Daoy (cell line): ENCODE results near the gene KIRREL3. TPM values are rescaled to one million over a fixed set of nuclear protein-coding genes. Genes with fewer than 3 reads are reported as not detected.
A peak's percentile ranks its signal among the peaks of the same experiment; 100 is the strongest.

Experiments
- DNase-seq: peaks from one replicate; pipeline ENCODE4 v3.0.0-alpha.2; 2015; ENCODE audit warnings: low read depth
- total RNA-seq: library from RNA; depleted of rRNA; stranded (reverse); fragments of >200 nt; shearing (Covaris generic); gene quantifications from 2 replicates; pipeline ENCODE4 v1.2.3, GENCODE V29; 2014

The KIRREL3 gene
- total RNA-seq, 1 experiment from 2014 or later = 2.4 TPM

GRCh38 chr11:126444072-126444471 lies 556.5 kb downstream of the KIRREL3 start:
- DNase-seq = peak; percentile 28

DNA sequence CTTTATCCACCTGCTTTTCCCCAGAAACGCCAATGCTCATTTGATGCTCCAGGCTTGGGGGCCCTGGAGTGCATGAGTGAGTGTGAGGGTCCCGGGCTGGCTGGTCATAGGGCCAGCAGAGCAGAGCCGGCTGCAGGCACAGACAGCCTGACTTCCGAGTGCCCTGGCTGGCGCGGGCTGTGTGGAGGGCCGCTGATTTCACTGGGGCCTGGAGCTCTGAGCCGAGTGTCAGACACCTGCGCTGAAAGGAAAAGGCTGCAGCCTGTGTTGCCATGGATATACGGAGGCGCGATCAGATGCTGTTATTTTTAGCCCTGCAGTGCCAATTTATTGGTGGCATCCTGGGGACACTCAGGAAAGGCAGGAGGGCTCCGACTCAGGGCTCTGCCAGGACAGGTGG lies 557.5 kb downstream of the KIRREL3 start:
- DNase-seq = no peak

DNA sequence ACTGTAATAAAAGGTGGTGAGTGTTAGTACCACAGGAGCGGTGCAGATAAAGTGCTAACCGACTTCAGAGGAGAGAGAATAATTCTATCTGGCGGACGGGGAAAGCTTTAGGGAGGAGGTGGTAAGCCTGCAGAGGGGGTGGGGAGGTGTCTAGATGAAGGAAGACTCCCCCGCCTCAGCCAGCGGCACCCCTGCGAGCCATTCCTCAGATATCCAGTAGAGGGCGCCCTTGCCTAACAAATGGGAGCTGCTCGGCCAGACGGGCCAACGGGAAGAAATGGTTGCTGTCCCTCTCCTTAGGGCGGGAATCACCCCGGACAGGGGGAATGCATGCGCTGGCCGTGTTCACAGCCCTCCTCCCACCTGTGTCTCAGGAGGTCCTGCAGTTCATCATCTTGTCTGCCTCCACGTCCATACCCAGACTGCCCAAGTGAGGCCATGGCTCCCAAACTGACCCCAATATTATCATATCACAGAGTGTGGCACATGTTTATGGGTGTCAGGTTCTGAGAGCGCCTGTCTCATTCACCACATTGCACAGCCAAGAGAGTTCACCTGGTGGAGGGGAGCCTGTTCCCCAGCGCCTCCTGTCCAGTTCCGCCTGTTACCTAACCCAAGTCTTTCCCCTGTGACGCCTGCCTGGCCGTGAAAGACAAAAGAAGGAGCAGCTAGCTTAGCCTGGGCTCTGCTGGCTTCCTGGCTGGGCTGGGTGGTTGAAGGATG lies 559.6 kb downstream of the KIRREL3 start:
- peak; percentile 79 for DNase-seq

DNA sequence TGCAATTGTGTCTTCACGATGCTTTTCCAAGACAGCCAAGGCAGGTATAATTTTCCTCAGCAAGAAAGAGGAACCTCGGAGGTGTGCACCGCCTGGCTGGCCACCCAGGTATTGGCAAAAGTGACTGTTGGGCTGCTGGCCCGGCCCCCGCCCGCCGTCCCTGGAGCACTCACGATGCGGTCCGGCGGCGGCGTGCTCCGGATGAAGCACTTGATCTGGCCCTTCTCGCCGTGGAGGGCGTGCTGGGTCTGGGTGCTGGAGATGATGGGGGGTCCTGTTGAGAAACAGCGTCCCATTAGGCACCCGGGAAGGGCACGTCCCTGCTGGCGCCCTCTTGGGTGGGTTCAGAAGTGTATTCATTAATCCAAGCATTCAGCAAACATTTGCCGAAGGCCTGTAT lies 560.3 kb downstream of the KIRREL3 start:
- no peak for DNase-seq

- no peak for DNase-seq
Measured at GRCh38 chr11:126438691-126439090, 561.9 kb downstream of the KIRREL3 start.

GRCh38 chr11:126438272-126438671 lies 562.3 kb downstream of the KIRREL3 start:
- DNase-seq = no peak

- DNase-seq = no peak
Measured at GRCh38 chr11:126437731-126438130, 562.8 kb downstream of the KIRREL3 start.

GRCh38 chr11:126436209-126436755 lies 564.3 kb downstream of the KIRREL3 start:
- no peak for DNase-seq

GRCh38 chr11:126434950-126435335 lies 565.6 kb downstream of the KIRREL3 start:
- peak; percentile 31 for DNase-seq

- no peak for DNase-seq
Measured at GRCh38 chr11:126433989-126434949, 566.3 kb downstream of the KIRREL3 start.

- no peak for DNase-seq
Measured at GRCh38 chr11:126433244-126433846, 567.2 kb downstream of the KIRREL3 start.

DNA sequence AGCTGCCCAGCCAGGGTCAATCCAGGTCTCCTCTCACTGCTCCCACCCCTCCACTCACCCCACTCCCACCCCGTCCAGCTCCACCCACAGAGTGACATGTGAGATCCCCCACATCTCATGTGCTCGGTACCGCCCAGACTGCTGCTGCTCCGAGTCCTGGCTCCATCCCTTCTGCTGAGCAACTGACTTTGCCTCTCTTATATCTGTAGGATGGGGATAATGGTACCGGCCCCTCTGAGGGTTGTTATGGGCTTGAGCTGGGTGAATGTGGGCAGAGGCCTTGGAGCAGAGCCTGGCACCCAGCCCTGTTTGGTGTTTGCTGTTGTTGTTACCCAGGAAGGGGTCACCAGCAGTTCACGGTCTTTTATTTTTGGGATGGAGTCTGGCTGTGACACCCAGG lies 568.0 kb downstream of the KIRREL3 start:
- no peak for DNase-seq

DNA sequence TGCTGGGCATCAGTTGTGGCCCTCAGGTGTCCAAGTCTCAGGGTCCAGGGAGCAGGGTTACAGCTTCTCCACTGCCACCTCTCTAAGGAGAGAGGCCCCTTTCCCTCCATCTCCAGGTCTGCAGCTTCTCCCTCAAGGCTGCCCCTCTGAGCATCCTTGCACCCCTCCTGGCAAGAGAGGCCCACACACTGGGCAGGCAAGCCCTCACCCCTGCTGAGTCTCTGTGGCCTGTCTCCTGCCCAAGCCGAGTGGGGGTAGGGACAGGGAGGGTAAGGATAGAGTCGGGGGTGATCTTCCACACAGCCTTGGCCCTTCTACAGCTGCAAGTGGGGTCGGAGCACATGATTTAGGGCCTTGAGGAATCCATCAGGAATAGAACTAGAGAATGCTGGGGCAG lies 568.5 kb downstream of the KIRREL3 start:
- no peak for DNase-seq

DNA sequence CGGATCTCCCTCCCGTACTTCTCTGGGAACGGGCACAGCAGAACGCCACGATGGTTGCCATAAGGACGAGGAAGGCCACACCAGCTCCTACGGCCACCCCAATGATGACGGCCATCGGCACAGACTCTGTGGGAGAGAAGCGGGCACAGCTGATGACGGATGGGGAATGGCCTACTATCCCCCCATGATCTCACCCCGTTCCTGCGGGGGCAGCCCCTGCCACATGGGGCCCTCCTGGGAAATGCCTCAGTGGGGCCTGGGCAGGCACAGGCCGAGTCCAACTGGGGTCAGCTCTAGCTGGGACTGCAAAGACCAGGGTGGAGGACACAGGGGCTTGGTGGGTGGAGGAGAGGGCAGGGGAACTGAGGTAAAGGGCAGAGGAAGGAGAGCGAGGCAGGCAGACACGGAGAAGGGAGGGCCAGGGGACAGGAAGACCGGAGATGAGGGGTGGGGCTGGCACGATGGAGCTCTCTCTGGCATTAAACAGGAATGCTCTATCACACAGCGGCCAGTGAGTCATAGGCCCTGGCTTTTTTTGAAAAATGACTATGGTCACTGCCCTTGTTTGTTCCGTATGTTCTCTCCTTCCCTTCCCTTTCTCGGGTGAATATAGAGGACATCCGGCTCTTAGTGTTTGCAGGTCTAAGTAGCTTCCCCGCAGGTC lies 569.0 kb downstream of the KIRREL3 start:
- DNase-seq = peak; percentile 89

DNA sequence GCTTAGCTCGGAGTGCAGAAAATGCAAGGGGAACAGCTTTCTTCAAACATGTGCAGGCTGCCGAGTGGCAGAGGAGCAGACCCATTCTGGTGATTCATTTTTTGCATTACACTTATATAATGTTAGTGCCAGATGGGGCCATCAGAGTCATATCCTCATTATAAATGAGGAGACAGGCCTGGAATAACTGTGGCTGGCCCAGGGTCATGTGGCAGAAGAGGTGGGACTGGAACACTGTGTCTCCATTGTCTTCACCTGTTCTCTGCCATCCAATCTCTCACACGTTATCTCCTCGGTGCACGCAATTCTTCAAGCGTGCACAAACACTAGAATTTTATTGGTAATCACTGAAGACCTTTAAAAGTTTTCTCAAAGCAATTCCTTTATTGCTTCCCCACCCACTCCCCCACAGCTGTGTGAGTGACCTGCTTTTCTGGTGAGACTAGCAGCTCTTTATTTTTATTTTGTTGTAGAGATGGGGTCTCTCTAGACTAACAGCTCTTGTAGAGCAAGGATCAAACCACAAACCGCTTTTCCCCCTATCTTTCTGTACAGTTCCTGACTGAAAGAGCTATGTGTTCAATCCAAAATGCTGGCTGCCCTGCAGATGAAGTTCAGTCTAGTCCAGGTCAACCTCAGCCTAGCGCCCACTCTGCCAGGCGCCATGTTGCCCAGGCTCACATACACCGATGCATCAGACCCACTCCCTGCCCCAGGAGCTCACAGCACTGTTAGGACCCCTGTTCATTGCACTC lies 569.8 kb downstream of the KIRREL3 start:
- DNase-seq = no peak

DNA sequence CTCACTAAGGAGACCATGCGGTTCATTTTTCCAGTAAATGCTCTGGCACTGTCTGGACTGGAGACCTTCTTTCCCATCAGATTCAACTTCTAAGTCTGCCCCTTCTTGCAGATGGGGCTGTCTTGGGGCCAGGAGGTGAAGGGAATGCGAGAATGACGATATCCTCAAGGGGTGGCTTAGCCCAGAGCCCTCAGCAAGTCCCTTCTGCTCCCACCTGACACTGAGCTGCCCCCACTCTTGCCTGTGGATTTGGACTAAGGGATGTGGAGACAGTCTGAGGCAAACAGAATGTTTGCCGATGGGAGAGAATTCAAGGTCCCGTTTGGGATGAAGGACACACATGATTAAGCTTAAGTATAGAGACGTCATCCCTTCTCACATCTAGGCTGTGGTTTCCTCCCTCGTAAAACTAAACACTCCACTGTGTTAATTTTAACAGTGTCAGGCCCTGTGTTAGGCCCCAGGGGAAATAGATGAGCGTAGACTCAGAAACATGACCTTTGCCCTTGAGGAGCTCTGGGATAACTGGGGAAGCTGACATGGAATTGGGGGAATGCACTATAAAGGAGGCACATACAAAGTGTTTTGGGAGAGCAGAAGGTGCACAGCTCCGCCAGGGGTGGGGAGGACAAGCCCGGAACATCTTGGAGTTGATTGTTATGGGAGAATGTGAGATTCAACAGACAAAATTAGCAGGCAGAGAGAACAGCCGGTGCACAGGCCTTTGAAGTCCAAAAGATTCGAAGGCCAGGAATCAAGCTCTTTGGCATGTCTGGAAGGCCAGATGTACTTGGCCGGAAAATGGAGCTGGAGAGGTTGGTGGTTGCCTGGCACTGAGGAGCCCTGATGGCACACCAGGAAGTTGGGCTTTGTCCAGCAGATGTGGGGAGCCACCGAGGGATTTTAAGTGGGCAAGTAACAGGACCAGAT lies 573.5 kb downstream of the KIRREL3 start:
- DNase-seq = peak; percentile 18

DNA sequence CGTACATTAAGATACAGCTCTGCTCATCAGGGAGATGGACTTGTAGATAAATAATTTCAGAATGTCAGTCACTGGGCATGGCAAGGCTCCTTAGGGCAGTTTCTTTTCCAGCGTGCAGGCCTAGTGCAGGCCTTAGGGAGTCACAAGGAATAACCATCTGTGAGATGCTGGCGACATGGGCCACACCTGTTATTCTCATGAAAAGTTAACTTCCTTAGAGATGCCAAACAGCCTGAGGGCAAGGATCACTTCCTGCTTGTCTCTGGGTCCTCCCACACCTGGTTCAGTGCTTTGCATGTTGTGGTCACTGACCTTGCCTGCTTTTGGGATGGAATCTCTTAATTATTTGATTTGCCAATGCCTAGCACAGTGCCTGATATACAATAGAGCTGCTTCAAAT lies 574.5 kb downstream of the KIRREL3 start:
- no peak for DNase-seq

DNA sequence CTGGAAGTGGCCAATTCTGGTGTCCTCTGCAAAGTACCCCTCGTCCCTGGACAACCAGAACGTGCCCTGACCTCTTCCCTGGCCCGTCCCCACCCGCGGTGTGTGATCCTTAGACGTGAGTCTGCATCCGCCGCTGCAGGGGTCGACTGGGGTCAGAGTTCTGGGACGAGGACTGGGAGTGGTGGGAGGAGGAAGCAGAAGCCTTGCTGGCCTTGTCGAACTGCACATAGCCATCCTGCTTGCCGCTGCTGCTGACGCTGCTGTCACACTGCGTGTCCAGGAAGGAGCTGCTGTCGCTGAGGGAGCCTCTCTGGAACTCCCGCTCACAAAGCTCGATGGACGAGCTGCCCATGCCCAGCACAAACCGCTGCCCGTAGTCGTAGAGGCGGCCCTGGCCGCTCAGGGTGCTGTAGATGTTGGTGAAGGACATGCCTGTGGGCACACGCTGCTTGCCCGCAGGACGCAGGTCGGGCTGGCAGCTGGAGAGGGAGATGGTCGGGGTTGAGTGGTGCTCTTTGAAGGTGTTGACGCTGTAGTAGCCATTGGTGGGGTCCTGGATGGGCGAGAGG lies 576.0 kb downstream of the KIRREL3 start:
- no peak for DNase-seq

DNA sequence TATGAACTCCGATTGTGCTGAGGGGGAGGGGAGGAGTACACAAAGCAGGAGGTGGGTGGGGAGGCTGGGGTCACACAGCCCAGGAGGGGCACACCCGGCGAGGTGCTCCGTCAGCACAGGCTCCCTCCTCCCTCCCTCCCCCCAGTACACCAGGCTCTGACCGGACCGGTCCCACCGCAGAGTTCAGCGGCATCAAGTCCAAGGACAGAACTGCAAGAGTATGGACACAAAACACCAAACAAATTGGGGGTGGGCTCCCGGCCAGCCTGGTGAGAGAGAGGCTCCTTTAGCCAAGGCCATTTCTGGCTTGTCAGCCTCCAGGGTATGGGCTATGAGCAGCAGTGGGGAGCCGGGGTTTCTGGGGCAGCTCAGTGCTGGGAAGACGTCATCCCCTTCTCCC lies 576.8 kb downstream of the KIRREL3 start:
- DNase-seq = no peak
